ENCODE data around the gene TNNI2.
A peak's percentile ranks its signal among the peaks of the same experiment; 100 is the strongest.

Gene TNNI2

DNA sequence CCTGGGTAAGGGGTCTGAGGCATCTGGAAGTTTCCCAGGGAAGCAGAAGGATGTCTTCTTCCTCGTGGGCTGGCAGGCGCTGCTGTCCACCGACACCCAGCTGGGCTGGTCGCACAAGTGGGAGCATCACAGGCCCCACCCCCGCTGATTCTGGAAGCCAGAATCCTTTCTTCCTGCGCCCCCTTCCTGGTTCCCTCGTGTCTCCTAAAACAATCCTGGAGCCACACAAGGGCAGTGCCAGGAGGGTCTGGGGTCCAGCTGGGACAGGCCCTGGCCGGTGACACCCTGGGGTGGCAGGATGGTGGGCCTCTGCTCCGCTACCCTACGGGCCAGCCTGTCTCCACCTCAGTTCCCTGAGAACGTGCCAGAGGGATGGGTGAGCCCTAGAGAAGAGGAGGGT lies 18.3 kb downstream of the TNNI2 start:
- no peak for DNase-seq

DNA sequence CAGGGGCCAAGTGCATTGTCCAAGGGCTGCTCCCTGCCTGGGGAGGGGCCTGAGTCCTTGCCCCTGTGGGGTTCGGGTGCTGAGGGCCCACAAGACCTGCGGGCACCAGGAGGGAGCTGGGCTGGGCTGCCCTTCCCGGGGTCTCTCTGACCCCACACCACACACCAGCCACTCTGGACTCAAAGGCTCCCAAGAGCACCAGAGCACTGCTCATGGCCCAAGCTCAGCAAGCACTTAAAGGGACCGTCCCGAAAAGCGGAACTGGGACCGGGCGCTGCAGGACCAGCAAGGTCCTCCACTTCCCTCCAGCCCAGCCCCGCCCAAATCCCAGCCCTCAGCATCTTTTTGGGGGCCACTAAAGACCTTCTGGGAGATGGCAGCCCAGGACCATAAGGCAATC lies 19.4 kb downstream of the TNNI2 start:
- DNase-seq: no peak

DNA sequence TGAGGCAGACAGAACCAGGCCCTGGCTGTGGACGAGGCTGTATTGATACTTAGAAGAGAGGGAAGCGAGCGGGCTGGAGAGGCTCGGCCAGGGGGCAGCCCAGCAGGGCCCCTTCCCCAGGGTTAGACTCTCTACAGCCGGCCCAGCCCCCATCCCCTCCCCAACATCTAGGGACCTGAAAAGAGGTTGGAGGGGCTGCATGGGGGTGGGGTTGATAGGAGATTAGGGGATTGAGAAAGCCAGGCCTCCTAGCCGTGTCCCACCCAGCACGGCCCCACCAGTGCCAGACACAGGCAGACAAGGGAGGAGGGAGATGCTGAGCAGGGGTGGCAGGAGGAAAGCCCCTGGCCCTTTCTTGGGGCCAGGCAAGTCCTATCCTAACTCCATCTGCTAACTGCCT lies 19.8 kb downstream of the TNNI2 start:
- no peak for DNase-seq

GRCh38 chr11:1859004-1859403 lies 20.2 kb downstream of the TNNI2 start:
- no peak for DNase-seq

GRCh38 chr11:1860108-1860507 lies 21.3 kb downstream of the TNNI2 start:
- no peak for DNase-seq

DNA sequence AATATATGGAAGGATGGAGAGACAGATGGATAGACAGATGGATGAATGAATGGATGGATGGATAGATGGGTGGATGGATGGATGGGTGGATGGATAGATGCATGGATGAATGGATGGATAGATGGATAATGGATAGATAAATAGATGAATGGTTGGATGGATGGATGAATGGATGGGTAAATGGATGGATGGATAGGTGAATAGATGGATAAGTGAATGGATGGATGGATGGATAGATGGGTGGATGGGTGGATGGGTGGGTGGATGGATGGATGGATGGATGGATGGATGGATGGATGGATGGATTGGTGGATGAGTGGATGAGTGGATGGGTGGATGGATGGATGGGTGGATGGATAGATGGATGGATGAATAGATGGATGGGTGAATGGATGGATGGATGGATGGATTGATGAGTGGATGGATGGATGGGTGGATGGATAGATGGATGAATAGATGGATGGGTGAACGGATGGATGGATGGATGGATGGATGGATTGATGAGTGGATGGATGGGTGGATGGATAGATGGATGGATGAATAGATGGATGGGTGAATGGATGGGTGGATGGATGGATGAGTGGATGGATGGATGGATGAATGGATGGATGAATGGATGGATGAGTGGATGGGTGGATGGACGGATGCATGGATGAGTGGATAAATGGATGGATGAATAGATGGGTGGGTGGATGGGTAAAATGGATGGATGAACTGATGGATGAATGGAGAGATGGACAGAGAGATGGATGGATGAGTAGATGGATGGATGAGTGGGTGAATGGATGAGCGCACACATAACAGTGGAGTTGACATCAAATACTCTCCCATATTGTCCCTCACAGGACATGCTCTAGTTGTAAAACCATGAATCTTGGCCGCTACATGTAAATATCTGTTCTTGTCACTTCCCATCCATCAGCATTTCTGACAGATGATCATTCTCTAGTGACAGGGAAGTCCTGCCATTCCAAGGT lies 22.9 kb downstream of the TNNI2 start:
- no peak for DNase-seq

DNA sequence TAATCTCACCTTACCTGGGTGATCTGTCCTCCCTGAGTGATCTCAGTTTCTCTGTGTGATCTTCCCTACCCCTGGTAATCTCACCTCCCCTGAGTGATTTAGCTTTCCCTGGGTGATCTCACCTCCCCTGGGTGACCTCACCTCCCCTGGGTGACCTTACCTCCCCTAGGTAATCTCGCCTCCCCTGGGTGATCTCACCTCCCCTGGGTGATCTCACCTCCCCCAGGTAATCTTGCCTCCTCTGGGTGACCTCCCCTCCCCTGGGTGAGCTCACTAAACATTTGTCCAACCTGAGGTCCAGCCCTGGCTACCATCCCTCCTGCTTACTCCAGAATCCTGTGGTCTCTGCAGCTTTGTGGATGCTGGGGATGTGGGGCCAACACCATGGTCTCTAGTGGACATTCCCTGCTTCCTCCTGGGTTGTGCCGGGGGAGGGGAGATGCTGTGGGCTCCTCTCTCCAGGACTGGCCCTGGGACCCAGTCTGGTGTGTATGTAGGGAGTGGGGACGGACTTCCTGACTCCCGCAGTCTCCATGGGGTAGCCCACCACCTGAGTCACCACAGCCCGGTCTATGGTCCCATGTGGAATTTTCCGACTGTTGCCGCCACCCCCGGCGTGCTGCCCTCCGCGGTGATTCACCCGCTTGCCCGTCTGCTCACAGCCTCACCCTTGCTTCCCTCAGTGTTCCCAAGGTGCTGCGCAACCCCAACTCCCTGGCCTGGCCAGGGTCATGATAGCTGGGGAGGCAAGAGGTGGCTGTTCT lies 24.0 kb downstream of the TNNI2 start:
- DNase-seq: no peak

DNA sequence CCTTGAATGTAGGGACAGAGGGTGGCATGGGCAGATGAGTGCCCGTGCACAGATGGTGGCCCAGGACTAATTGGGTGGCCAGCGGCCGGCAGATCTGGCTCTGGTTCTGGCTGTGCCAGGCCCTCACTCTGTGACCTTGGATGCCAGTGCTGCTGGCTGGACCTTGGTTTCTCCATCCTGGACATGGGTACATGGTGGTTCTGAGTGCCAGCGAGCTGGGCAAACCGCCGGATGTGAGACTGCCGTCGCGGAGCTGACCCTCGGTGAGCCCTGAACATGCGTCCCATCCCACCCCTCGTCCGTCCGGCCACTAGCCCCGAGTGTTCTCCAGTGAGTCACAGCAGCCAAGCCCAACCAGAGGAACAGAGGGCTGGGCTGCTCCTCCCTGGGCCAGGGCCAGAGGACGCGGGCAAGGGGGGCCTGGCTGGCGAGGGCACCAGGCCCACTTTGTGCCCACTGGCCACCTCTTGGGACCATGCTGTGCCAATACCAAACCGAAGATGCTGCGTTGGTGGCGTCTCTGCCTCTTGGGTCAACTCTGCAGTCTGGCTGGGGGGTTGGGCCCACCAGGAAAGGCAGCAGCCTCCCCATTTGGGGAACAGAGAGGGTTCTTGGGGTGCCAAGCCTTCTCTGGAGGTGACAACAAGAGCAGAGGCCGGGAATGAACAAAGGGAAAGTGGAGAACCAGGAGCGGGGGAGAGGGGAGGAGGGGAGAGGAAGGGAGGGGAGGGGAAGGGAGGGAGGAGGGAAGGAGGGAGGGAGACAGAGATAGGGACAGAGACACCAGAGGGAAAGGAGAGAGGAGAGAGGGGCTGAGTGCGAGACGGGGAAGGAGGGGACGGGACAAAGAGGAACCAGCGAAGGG lies 24.8 kb downstream of the TNNI2 start:
- peak in 34 of 56 donors; percentile 12 to 75 (median 36) for DNase-seq

DNA sequence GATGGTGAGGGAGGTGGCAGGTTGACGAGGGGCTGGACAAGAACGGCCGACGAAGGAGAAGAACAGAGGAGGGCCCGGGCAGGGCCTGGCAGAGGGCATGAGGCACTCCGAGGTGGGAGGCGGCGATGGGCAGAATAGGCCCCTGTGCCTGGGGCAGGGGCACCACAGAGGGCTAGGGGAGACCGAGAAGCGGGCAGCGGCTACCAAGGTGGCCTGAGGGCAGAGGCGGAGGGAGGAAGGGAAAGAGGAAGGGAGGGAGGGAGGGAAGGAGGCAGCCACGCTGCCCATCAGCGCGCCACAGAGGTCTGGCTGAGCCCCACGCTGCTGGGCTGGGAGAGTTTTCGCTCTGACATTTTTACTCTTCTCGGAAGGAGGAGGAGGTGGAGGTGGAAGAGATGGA lies 25.4 kb downstream of the TNNI2 start:
- DNase-seq: peak in 1 of 56 donors; percentile 30

DNA sequence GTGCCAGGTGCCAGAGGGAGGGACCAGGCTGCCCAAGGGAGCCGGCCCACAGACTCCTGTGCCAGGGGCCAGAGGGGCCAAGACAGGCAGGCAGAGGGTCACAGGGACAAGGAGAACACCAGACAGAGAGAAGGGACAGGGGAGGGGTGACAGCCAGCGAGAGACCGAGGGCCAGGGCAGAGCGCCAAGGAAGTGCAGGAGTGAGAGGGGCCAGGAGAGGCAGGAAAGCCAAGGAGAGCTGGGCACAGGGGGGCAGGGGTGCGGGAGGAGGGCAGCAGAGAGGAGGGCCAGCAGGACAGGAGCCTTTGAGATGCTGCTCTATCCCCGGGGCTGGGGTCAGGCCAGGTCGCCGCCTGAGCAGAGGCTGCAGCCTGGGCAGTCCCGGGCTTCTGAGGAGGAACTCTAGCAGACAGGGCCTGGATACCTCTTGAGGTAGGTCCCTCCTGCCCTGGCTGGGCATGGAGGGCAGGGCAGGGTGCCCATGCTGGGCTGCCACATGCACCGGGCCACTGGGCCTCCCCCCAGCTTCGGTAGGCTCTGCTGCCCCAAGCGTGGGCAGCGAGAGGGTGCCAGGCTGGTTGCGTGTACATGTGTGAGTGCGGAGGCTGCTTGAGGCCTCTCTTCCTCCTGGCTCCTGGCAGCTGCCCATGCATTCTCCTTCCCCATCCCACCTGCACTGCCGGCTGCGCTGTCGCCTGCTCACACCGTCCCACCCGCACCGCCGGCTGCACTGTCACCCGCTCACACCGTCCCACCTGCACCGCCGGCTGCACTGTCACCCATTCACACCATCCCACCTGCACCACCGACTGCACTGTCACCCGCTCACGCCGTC lies 26.3 kb downstream of the TNNI2 start:
- peak in 1 of 56 donors; percentile 31 for DNase-seq

DNA sequence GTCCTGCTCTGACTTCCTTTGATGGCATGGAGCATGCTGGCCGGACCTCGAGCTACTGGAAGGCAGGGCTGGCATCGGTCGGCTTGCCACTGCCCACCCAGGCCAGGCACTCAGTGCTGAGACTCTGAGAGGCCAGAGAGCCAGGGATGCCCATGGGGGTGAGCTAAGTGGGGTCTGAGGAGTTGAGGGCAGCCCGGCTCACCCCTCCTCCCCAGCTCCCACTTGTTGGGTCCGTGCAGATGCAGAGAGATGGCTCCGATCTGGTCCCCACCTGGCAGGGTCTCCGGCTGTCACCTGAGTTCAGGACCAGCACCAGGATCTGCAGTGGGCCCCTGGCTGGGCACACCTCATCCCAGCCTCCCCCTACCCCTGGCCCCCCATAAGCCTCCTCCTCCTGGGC lies 27.4 kb downstream of the TNNI2 start:
- DNase-seq: no peak

- no peak for DNase-seq
These were observed 28.0 kb downstream of the TNNI2 start for GRCh38 chr11:1866776-1867175.

DNA sequence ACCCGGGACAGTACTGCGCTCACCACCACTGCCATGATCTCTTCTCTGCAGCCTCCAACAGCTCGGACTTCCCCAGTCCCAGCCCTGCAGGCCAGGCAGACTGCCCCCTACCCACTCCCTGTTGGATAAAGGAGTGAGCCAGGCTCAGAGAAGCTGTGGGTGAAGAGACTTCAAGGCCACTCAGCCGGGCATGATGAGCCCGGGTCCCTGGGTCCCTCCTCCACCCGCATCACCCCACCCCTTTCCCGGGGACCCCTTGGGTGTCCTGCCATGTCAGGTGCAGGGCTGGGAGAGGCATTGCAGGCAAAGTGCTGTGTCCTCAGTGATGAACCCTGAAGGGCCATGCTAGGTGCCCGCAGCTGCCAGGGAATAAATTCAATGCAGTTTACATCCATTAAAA lies 28.6 kb downstream of the TNNI2 start:
- DNase-seq: no peak

DNA sequence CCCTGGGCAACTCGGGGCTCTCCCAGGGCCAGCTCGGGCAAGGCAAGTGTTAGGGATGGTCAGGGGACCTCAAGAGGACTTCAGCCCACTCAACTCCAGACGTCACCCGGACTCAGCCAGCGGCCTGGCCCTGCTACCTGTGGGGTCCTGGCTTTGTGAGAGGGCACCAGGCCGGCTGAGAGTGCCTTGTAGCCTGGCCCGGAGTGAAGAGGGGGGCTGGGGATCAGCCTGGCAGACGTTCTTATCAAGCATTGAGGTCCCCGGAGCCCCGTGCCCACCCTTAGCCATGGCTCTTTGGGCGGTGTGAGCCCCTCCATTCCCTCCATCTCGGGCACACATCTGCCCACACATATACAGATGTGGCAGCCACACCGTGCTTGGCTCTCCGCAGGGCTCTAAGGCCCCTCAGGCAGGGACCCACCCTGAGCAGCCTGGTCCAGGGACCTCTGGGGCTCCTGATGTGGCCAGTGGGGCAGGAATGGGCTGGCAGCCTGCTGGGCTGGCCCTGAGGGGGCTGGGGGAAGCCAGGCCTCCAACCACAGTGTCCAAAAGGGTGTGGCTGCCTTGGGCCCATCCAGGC lies 29.4 kb downstream of the TNNI2 start:
- no peak for DNase-seq

DNA sequence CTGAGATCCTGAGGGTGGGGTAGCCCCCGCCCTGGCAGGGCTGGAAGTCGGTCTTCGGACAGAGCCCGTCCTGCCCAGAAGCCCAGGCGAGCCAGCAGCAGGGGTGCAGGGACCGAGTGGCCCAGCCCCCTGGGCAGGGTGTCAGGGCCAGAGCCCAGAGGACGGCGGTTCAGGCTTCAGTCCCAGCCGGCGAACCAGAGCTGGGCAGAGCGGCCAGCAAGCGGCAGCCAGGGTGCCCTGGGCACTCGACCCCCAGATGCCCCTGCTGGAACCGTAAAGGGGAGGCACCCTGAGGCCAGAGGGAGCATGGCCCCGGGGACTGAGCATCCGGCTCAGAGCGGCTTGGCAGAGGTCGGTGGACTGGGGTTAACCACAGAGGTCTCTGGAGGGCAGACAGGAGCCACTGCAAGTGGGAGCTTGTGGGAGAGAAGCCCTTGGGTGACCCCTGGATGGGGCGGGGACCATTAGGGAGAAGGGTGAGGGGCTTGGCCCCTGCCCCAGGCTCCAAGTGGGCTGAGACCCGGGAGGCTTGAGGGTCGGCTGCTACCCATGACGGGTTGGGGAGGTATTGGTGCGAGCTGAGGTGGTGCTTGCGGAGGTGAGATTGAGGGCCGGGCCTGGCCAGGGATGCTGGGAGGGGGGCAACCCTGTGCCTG lies 30.0 kb downstream of the TNNI2 start:
- no peak for DNase-seq

GRCh38 chr11:1869427-1870325 lies 30.9 kb downstream of the TNNI2 start:
- DNase-seq: no peak

GRCh38 chr11:1870326-1870696 lies 31.5 kb downstream of the TNNI2 start:
- DNase-seq: no peak

- peak in 4 of 56 donors; percentile 7 to 25 (median 14) for DNase-seq
These were observed 32.1 kb downstream of the TNNI2 start for GRCh38 chr11:1870721-1871466.

Measured in nucleus accumbens (tissue), 56 donors.